ENCODE data around the gene RPGRIP1L. TPM values are rescaled to one million over a fixed set of nuclear protein-coding genes. Genes with fewer than 3 reads are reported as not detected.

RPGRIP1L gene
- total RNA-seq, 1 donor from 2014 or later: 21.4 TPM

DNA sequence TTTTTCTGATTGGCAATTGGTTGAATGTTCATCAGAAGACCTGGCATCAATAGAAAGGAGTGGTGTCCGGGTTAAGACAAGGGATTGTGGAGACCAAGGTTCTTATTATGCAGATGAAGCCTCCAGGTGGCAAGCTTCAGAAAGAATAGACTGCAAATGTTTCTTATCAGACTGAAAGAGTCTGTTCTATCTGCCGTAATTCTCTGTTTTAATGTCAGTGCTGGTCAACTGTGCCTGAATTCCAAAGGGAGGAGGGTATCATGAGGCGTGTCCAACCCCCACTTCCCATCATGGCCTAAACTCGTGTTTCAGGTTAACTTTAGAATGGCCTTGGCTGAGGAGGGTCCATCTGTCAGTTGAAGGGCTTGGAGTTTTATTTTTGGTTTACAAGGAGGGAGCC lies 140.2 kb downstream of the RPGRIP1L start:
- no peak overlapping the region for H3K27ac Mint-ChIP-seq
- H3K27me3 Mint-ChIP-seq: no peaks in the 10 kb centered on the region
- H3K36me3 Mint-ChIP-seq: no peaks in the 10 kb centered on the region
- H3K4me3 Mint-ChIP-seq: no peak overlapping the region
- no peak for DNase-seq (ENCODE audit: extremely low spot score, unreplicated experiment)
- peaks cover 15% of the 10 kb centered on the region for H3K4me1 Mint-ChIP-seq (ENCODE audit: unreplicated experiment)
- peaks cover 7% of the 10 kb centered on the region for H3K9me3 Mint-ChIP-seq
- no peak for TF ChIP-seq CTCF (conservative IDR thresholded peaks at IDR 0.05)

DNA sequence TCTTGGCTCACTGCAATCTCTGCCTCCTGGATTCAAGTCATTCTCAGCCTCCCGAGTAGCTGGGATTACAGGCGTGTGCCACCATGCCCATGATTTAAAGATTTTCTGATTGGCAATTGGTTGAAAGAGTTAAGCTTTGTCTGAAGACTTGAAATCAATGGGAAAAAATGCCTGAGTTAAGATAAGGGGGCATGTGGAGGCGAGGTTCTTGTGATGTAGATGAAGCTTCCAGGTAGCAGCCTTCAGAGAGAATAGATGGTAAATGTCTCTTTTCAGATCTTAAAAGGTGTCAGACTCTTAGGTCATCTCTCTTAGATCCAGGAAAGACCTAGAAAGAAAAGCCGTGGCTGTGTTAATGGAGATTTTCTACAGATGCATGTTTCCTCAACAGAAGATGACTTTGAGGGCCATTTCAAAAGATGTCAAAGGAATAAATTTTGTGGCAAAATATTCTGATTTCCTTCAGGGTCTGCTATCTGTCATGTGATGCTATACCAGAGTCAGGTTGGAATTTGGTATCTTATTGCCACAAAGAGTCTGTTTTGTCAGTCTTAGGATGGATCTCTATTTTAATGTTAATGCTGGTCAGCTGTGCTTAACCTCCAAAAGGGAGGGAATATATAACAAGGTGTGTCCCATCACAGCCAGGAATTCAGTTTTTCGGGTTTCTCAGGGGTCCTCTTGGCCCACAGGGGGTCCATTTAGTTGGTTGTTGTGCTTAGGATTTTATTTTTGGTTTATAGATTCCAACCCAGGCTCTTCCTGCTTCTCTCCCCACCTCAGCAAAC lies 142.4 kb downstream of the RPGRIP1L start:
- Mint-ChIP-seq H3K4me3 (no peak overlapping the region), H3K4me1 (ENCODE audit: unreplicated experiment) (peaks cover 11% of the 10 kb centered on the region), H3K27me3 (no peaks in the 10 kb centered on the region), H3K36me3 (no peaks in the 10 kb centered on the region), H3K27ac (no peak overlapping the region), H3K9me3 (peaks cover 7% of the 10 kb centered on the region)
- no peak for DNase-seq (ENCODE audit: extremely low spot score, unreplicated experiment)
- TF ChIP-seq CTCF (conservative IDR thresholded peaks at IDR 0.05): no peak

- Mint-ChIP-seq H3K27ac (no peak overlapping the region), H3K4me1 (ENCODE audit: unreplicated experiment) (no peaks in the 10 kb centered on the region)
- TF ChIP-seq CTCF (conservative IDR thresholded peaks at IDR 0.05): no peak
Observed at GRCh38 chr16:53559270-53559951, 144.2 kb downstream of the RPGRIP1L start.

GRCh38 chr16:53558710-53559109 lies 144.9 kb downstream of the RPGRIP1L start:
- peaks cover 2% of the 10 kb centered on the region for H3K27me3 Mint-ChIP-seq
- no peak for TF ChIP-seq CTCF (conservative IDR thresholded peaks at IDR 0.05)
- H3K36me3 Mint-ChIP-seq: no peaks in the 10 kb centered on the region

More at GRCh38 chr16:53559270-53559951, 144.2 kb downstream of the RPGRIP1L start:
- no peaks in the 10 kb centered on the region for H3K36me3 Mint-ChIP-seq
- H3K9me3 Mint-ChIP-seq: peaks cover 7% of the 10 kb centered on the region
- H3K4me3 Mint-ChIP-seq: no peak overlapping the region
- DNase-seq (ENCODE audit: extremely low spot score, unreplicated experiment): no peak
- H3K27me3 Mint-ChIP-seq: no peaks in the 10 kb centered on the region

GRCh38 chr16:53556521-53556920 lies 147.1 kb downstream of the RPGRIP1L start:
- Mint-ChIP-seq H3K27ac (no peak overlapping the region), H3K4me1 (ENCODE audit: unreplicated experiment) (no peaks in the 10 kb centered on the region), H3K9me3 (no peaks in the 10 kb centered on the region), H3K36me3 (no peaks in the 10 kb centered on the region), H3K27me3 (peaks cover 5% of the 10 kb centered on the region), H3K4me3 (no peak overlapping the region)
- no peak for DNase-seq (ENCODE audit: extremely low spot score, unreplicated experiment)
- TF ChIP-seq CTCF (conservative IDR thresholded peaks at IDR 0.05): no peak

More at GRCh38 chr16:53558710-53559109, 144.9 kb downstream of the RPGRIP1L start:
- H3K4me1 Mint-ChIP-seq (ENCODE audit: unreplicated experiment): no peaks in the 10 kb centered on the region
- H3K27ac Mint-ChIP-seq: no peak overlapping the region
- H3K4me3 Mint-ChIP-seq: no peak overlapping the region
- no peak for DNase-seq (ENCODE audit: extremely low spot score, unreplicated experiment)
- peaks cover 4% of the 10 kb centered on the region for H3K9me3 Mint-ChIP-seq

All from type B pancreatic cell (in vitro differentiated cells).